22Rv1 (cell line): ENCODE measurements around the gene RCC1.
A peak's percentile ranks its signal among the peaks of the same experiment; 100 is the strongest.

Experiments used
- H3K27ac ChIP-seq: fragments of 450-650 bp; 2 replicates; pipeline ENCODE4 v1.5.1; 2017
- CTCF ChIP-seq: fragments of 450-650 bp; IDR thresholded peaks from 2 replicates; pipeline ENCODE4 v1.5.1; 2017; ENCODE audit warnings: mild to moderate bottlenecking
- ZFX ChIP-seq: fragments of 450-650 bp; IDR thresholded peaks from 2 replicates; pipeline ENCODE4 v1.6.1; 2017; ENCODE audit warnings: antibody characterized with exemption, borderline replicate concordance

RCC1 gene

GRCh38 chr1:28538286-28538685, 32.4 kb downstream of the RCC1 start:
- TF ChIP-seq CTCF: no peak
- TF ChIP-seq ZFX: no peak
- H3K27ac ChIP-seq: peak overlapping the region; percentile 7; the same call in 1 of the 2 replicates

- H3K27ac ChIP-seq: peak overlapping the region; percentile 55
These were observed 34.8 kb downstream of the RCC1 start for GRCh38 chr1:28540651-28541050.

GRCh38 chr1:28541414-28542015, 35.7 kb downstream of the RCC1 start:
- peak overlapping the region; percentile 55 for H3K27ac ChIP-seq

More at GRCh38 chr1:28540651-28541050, 34.8 kb downstream of the RCC1 start:
- TF ChIP-seq ZFX (no peak), CTCF (peak; percentile 77)

- H3K27ac ChIP-seq: no peak overlapping the region
- TF ChIP-seq ZFX: no peak
- TF ChIP-seq CTCF: no peak
These were observed 39.4 kb downstream of the RCC1 start for GRCh38 chr1:28545246-28545628.

GRCh38 chr1:28548318-28548717, 42.5 kb downstream of the RCC1 start:
- TF ChIP-seq CTCF (no peak), ZFX (no peak)
- no peak overlapping the region for H3K27ac ChIP-seq

GRCh38 chr1:28551381-28551780, 45.5 kb downstream of the RCC1 start:
- TF ChIP-seq ZFX: no peak
- no peak for TF ChIP-seq CTCF
- peak overlapping the region; percentile 89; the same call in 1 of the 2 replicates for H3K27ac ChIP-seq

GRCh38 chr1:28552758-28553663, 47.2 kb downstream of the RCC1 start, which contains the start of gene TRNAU1AP:
TSS of gene TRNAU1AP (plus strand) at chr1:28553085. CDS start at chr1:28553111, 26 bp downstream.
- TF ChIP-seq CTCF (no peak), ZFX (no peak)
- H3K27ac ChIP-seq: peak within 1 kb of the TSS; percentile 89
